SU-DHL-6 (cell line): ENCODE data around the gene EPYC.

Experiments
- CTCF ChIP-seq: fragments of 200-600 bp; sonication (generic); IDR thresholded peaks from one replicate; pipeline ENCODE4 v1.5.1; 2017; ENCODE audit warnings: antibody characterized with exemption, mild to moderate bottlenecking, low read length, moderate library complexity; ENCODE audit not compliant: insufficient read depth, poor library complexity, severe bottlenecking
- EZH2phosphoT487 ChIP-seq: fragments of 200-600 bp; sonication (generic), shearing (Covaris generic); conservative IDR thresholded peaks from 2 replicates; pipeline ENCODE4 v1.6.1; 2018; ENCODE audit warnings: mild to moderate bottlenecking, antibody characterized with exemption, low read length, moderate library complexity, mixed read lengths

- no peak for TF ChIP-seq CTCF
- no peak for TF ChIP-seq EZH2phosphoT487
Measured at GRCh38 chr12:91033251-91033650, 28.5 kb upstream of the EPYC start.
